Astrocyte (in vitro differentiated cells and primary cell): ENCODE data around the gene RAPGEF4. TPM values are rescaled to one million over a fixed set of nuclear protein-coding genes. Genes with fewer than 3 reads are reported as not detected.

ENCODE experiments used
- DNase-seq: peaks from one replicate; pipeline ENCODE4 v3.0.0-alpha.2; 2010; ENCODE audit warnings: low read depth
- FAIRE-seq: peaks from 2 replicates; lab custom pipeline; 2011; peaks lifted over from hg19 to GRCh38; lab: Jason Lieb, UNC
- H2AFZ ChIP-seq: 2 replicates; pipeline ENCODE4 v1.6.0; 2012; ENCODE audit warnings: low read depth, low read length, inconsistent platforms
- H3K27ac ChIP-seq: 2 replicates; pipeline ENCODE4 v1.5.1; 2011; ENCODE audit warnings: low read depth, low read length, inconsistent platforms
- H3K27me3 ChIP-seq: 2 replicates; pipeline ENCODE4 v1.6.0; 2011; ENCODE audit warnings: low read length, inconsistent platforms; ENCODE audit not compliant: insufficient read depth
- H3K36me3 ChIP-seq: 2 replicates; pipeline ENCODE4 v1.5.1; 2011; ENCODE audit warnings: low read length, inconsistent platforms; ENCODE audit not compliant: insufficient read depth
- H3K4me1 ChIP-seq: 2 replicates; pipeline ENCODE4 v1.5.1; 2011; ENCODE audit warnings: low read length, inconsistent platforms; ENCODE audit not compliant: insufficient read depth
- H3K4me2 ChIP-seq: 2 replicates; pipeline ENCODE4 v1.6.0; 2012; ENCODE audit warnings: low read length, inconsistent platforms
- H3K4me3 ChIP-seq: 2 replicates; pipeline ENCODE4 v1.5.1; 2011; ENCODE audit warnings: low read depth, mild to moderate bottlenecking, low read length, inconsistent platforms; ENCODE audit not compliant: insufficient read depth
- H3K79me2 ChIP-seq: 2 replicates; pipeline ENCODE4 v1.6.0; 2012; ENCODE audit warnings: mild to moderate bottlenecking, low read length, inconsistent platforms; ENCODE audit not compliant: insufficient read depth
- H3K9ac ChIP-seq: 2 replicates; pipeline ENCODE4 v1.6.0; 2012; ENCODE audit warnings: mild to moderate bottlenecking, low read length, inconsistent platforms
- H3K9me3 ChIP-seq: 2 replicates; pipeline ENCODE4 v1.5.1; 2012; ENCODE audit warnings: low read depth, mild to moderate bottlenecking, low read length, inconsistent platforms; ENCODE audit not compliant: insufficient read depth
- H4K20me1 ChIP-seq: 2 replicates; pipeline ENCODE4 v1.6.0; 2012; ENCODE audit warnings: low read length, inconsistent platforms; ENCODE audit not compliant: insufficient read depth
- H3K27ac Mint-ChIP-seq: one replicate; pipeline ENCODE4 v1.8.0; 2021; ENCODE audit warnings: mild to moderate bottlenecking, mixed read lengths; ENCODE audit not compliant: unreplicated experiment
- H3K27me3 Mint-ChIP-seq: one replicate; pipeline ENCODE4 v1.8.0; 2021; ENCODE audit warnings: low read depth, mixed read lengths; ENCODE audit not compliant: unreplicated experiment
- H3K36me3 Mint-ChIP-seq: one replicate; pipeline ENCODE4 v1.8.0; 2021; ENCODE audit warnings: low read depth, mixed read lengths; ENCODE audit not compliant: unreplicated experiment
- H3K4me1 Mint-ChIP-seq: one replicate; pipeline ENCODE4 v1.8.0; 2021; ENCODE audit warnings: low read depth, mixed read lengths; ENCODE audit not compliant: unreplicated experiment
- H3K4me3 Mint-ChIP-seq: one replicate; pipeline ENCODE4 v1.8.0; 2021; ENCODE audit warnings: mild to moderate bottlenecking, moderate library complexity, mixed read lengths; ENCODE audit not compliant: unreplicated experiment
- H3K9me3 Mint-ChIP-seq: one replicate; pipeline ENCODE4 v1.8.0; 2021; ENCODE audit warnings: mild to moderate bottlenecking, mixed read lengths; ENCODE audit not compliant: unreplicated experiment
- CTCF ChIP-seq: IDR thresholded peaks from 2 replicates; pipeline ENCODE4 v1.5.1; 2011; ENCODE audit warnings: low read depth, mild to moderate bottlenecking, inconsistent platforms, low read length, moderate library complexity; ENCODE audit not compliant: insufficient read depth
- EZH2 ChIP-seq: IDR thresholded peaks from 2 replicates; pipeline ENCODE4 v1.6.1; 2012; ENCODE audit warnings: mild to moderate bottlenecking, low read length, inconsistent platforms; ENCODE audit not compliant: insufficient read depth
- total RNA-seq: library from RNA; stranded (reverse); gene quantifications from 2 replicates; pipeline ENCODE4 v1.2.1, GENCODE V29; 2021

RAPGEF4 gene
- total RNA-seq, 1 donor from 2014 or later: 1.1 TPM

- no peak for TF ChIP-seq CTCF
- peak; percentile 32 for FAIRE-seq
- Mint-ChIP-seq H3K27ac (peak overlapping the region; percentile 54), H3K36me3 (no peaks in the 10 kb centered on the region), H3K27me3 (no peaks in the 10 kb centered on the region), H3K4me1 (peaks cover 19% of the 10 kb centered on the region), H3K4me3 (no peak overlapping the region), H3K9me3 (no peaks in the 10 kb centered on the region)
- peak; percentile 90 for DNase-seq
- Histone ChIP-seq H3K79me2 (no peaks in the 10 kb centered on the region), H3K27me3 (no peaks in the 10 kb centered on the region), H3K4me2 (peak overlapping the region; percentile 65), H3K9ac (peak overlapping the region; percentile 18), H3K4me3 (no peak overlapping the region), H3K27ac (peak overlapping the region; percentile 33), H3K36me3 (no peaks in the 10 kb centered on the region), H4K20me1 (no peaks in the 10 kb centered on the region), H2AFZ (no peak overlapping the region), H3K4me1 (peaks cover 18% of the 10 kb centered on the region), H3K9me3 (no peaks in the 10 kb centered on the region)
Observed at GRCh38 chr2:172927641-172928357, 192.2 kb downstream of the RAPGEF4 start.

GRCh38 chr2:172928756-172929155, 193.1 kb downstream of the RAPGEF4 start:
- Histone ChIP-seq H3K4me3 (no peak overlapping the region), H3K27ac (no peak overlapping the region), H3K4me1 (peaks cover 18% of the 10 kb centered on the region), H3K27me3 (no peaks in the 10 kb centered on the region), H3K9me3 (no peaks in the 10 kb centered on the region), H3K79me2 (no peaks in the 10 kb centered on the region), H2AFZ (no peak overlapping the region), H3K4me2 (peak overlapping the region; percentile 65), H3K9ac (no peak overlapping the region), H4K20me1 (no peaks in the 10 kb centered on the region), H3K36me3 (no peaks in the 10 kb centered on the region)
- FAIRE-seq: peak; percentile 5
- no peaks in the 10 kb centered on the region for H3K36me3 Mint-ChIP-seq
- H3K4me3 Mint-ChIP-seq: no peak overlapping the region
- peak; percentile 83 for DNase-seq
- H3K27ac Mint-ChIP-seq: no peak overlapping the region
- peaks cover 19% of the 10 kb centered on the region for H3K4me1 Mint-ChIP-seq
- H3K27me3 Mint-ChIP-seq: no peaks in the 10 kb centered on the region
- H3K9me3 Mint-ChIP-seq: no peaks in the 10 kb centered on the region
- TF ChIP-seq CTCF (no peak), EZH2 (no peak)

- H3K36me3 Mint-ChIP-seq: no peaks in the 10 kb centered on the region
- no peak for TF ChIP-seq EZH2
- TF ChIP-seq CTCF: no peak
- Histone ChIP-seq H3K36me3 (no peaks in the 10 kb centered on the region), H3K4me3 (no peak overlapping the region), H3K9ac (no peak overlapping the region), H3K27me3 (no peaks in the 10 kb centered on the region), H3K79me2 (no peaks in the 10 kb centered on the region), H3K9me3 (no peaks in the 10 kb centered on the region), H4K20me1 (no peaks in the 10 kb centered on the region), H3K4me2 (no peak overlapping the region), H2AFZ (no peak overlapping the region), H3K4me1 (peaks cover 18% of the 10 kb centered on the region), H3K27ac (no peak overlapping the region)
- no peak for DNase-seq
- H3K27ac Mint-ChIP-seq: no peak overlapping the region
- H3K9me3 Mint-ChIP-seq: no peaks in the 10 kb centered on the region
- no peak overlapping the region for H3K4me3 Mint-ChIP-seq
- H3K4me1 Mint-ChIP-seq: peaks cover 19% of the 10 kb centered on the region
- no peak for FAIRE-seq
- no peaks in the 10 kb centered on the region for H3K27me3 Mint-ChIP-seq
Observed at GRCh38 chr2:172929644-172930043, 194.0 kb downstream of the RAPGEF4 start.
